Bronchial epithelial cell (primary cell): ENCODE measurements around the gene PRKCZ. TPM values are rescaled to one million over a fixed set of nuclear protein-coding genes. Genes with fewer than 3 reads are reported as not detected.

Experiments
- DNase-seq: peaks from one replicate; pipeline ENCODE4 v3.0.0-alpha.2; 2010; ENCODE audit warnings: low read depth
- FAIRE-seq: peaks from 2 replicates; lab custom pipeline; 2011; peaks lifted over from hg19 to GRCh38; lab: Jason Lieb, UNC
- H3K27me3 ChIP-seq: 2 replicates; pipeline ENCODE4 v1.5.1; 2011; ENCODE audit warnings: low read length; ENCODE audit not compliant: control insufficient read depth, insufficient read depth
- H3K36me3 ChIP-seq: 2 replicates; pipeline ENCODE4 v1.5.1; 2011; ENCODE audit warnings: low read length; ENCODE audit not compliant: control insufficient read depth, insufficient read depth
- H3K4me3 ChIP-seq: 2 replicates; pipeline ENCODE4 v1.5.1; 2011; ENCODE audit warnings: mild to moderate bottlenecking, low read depth, low read length, control low read depth
- CTCF ChIP-seq: IDR thresholded peaks from 2 replicates; pipeline ENCODE4 v1.5.1; 2011; ENCODE audit warnings: mild to moderate bottlenecking, moderate library complexity, low read length, control low read depth, inconsistent platforms; ENCODE audit not compliant: insufficient read depth, severe bottlenecking
- total RNA-seq: library from RNA; depleted of rRNA; stranded (reverse); fragments of >200 nt; gene quantifications from 2 replicates; pipeline ENCODE4 v1.2.1, GENCODE V29; 2014

The PRKCZ gene
- total RNA-seq, 1 donor from 2014 or later, result 38.4 TPM

- no peaks in the 10 kb centered on the region for H3K36me3 ChIP-seq
- no peak for FAIRE-seq
- H3K4me3 ChIP-seq, result peak overlapping the region; percentile 47
- no peaks in the 10 kb centered on the region for H3K27me3 ChIP-seq
- TF ChIP-seq CTCF, result no peak
- DNase-seq, result peak; percentile 54
Observed at GRCh38 chr1:2205191-2205952, 155.2 kb downstream of the PRKCZ start.

GRCh38 chr1:2206813-2207487 is 156.7 kb downstream of the PRKCZ start:
- no peak for FAIRE-seq
- DNase-seq, result no peak
- Histone ChIP-seq H3K36me3 (no peaks in the 10 kb centered on the region), H3K4me3 (no peak overlapping the region), H3K27me3 (no peaks in the 10 kb centered on the region)
- no peak for TF ChIP-seq CTCF

GRCh38 chr1:2208309-2209239 is 158.4 kb downstream of the PRKCZ start:
- H3K27me3 ChIP-seq, result no peaks in the 10 kb centered on the region
- FAIRE-seq (no peak), DNase-seq (peak; percentile 85)
- H3K4me3 ChIP-seq, result no peak overlapping the region
- TF ChIP-seq CTCF, result no peak
- H3K36me3 ChIP-seq, result no peaks in the 10 kb centered on the region

- TF ChIP-seq CTCF, result no peak
- no peaks in the 10 kb centered on the region for H3K27me3 ChIP-seq
- H3K4me3 ChIP-seq, result no peak overlapping the region
- DNase-seq (no peak), FAIRE-seq (no peak)
- no peaks in the 10 kb centered on the region for H3K36me3 ChIP-seq
Observed at GRCh38 chr1:2209400-2210083, 159.3 kb downstream of the PRKCZ start.

- FAIRE-seq (no peak), DNase-seq (peak; percentile 63)
- TF ChIP-seq CTCF, result no peak
- Histone ChIP-seq H3K27me3 (no peaks in the 10 kb centered on the region), H3K4me3 (no peak overlapping the region), H3K36me3 (no peaks in the 10 kb centered on the region)
Observed at GRCh38 chr1:2210084-2210653, 160.0 kb downstream of the PRKCZ start.
